AML-193 (cell line): ENCODE measurements around the gene BMPR1B.
"Not testable (repeated sequence)": the region's sequence is repeated elsewhere in the genome, so short reads cannot be mapped to it uniquely, and the experiment has no call there.

Source experiments
- DNase-seq, 2 experiments: peaks; one replicate each; lab custom pipeline; 2025; lab: John Stamatoyannopoulos, UW

The BMPR1B gene

DNA sequence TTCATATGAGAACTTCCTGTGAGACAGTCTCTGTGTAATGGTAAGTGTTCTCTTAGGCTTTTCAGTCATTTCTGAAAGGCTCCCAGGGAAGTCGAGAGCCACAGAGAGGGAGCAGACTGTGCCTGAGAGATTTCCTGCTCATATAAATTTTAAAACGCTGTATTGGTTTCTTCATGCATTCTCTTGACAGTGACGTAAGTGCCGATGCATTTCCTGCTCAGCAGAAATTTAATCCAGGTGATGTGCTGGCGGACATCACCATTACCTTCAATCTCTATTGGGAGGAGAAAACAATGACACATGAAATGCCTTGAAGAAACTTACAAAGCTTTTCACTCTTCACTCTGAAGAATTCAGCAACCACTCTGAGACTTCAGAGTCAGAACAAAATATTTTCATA is 383.6 kb downstream of the BMPR1B start:
- no peak for DNase-seq

DNA sequence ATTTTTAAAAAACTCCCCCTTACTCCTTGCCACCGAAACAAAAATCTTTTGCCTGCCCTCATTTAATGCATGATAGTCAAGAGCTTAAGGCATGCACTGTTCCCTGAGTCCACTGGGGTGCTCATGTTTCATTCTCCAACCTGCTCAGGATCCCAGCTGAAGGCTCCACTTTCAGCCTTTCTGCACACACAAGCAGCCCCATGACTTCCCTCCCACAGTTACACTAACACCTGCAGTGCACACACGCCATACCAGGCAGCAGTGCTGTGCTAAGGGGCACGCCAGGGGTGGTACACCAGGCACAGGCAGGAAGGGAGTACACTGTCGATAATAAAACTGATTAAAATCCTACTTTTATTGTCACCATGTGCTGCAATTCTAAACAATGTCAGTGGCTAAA is 385.2 kb downstream of the BMPR1B start:
- DNase-seq = no peak

DNA sequence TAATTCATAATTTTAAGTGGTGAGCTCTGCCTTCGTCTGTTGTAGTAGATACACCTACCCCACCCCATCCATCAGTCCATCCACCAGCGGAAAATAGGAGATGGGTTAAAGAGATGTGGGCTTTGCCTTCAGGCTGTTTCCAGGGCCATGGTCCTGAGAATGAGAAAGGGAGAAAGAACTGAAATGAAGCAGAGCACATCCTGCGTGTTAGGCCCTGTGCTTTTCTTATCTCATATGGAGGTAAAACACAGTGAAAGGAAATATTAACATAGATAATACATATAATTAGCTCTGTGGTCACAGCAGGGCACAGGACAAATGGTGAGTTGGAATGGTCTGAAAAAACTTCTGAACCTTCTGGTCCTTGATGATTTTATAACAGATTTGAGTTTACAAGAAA is 393.5 kb downstream of the BMPR1B start:
- DNase-seq = no peak

DNA sequence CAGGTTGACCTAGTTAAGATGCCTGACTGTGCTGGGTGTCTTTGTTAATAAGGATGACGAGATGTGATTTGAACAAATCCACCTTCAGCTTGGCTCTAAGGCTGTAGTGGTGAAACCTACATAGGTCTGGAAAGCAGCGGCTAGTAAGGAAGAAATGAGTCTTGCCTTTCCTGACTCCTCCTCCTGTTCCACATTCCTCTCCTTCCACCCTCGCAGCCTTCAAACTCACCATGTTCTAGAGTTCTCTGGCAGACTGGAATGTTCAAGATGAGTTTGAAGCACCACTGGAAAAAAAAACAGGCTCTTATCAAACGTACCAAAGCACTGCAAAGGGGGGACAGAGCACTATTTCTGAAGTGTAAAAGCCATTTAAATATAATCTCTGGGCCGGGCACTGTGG is 395.4 kb downstream of the BMPR1B start:
- no peak for DNase-seq

DNA sequence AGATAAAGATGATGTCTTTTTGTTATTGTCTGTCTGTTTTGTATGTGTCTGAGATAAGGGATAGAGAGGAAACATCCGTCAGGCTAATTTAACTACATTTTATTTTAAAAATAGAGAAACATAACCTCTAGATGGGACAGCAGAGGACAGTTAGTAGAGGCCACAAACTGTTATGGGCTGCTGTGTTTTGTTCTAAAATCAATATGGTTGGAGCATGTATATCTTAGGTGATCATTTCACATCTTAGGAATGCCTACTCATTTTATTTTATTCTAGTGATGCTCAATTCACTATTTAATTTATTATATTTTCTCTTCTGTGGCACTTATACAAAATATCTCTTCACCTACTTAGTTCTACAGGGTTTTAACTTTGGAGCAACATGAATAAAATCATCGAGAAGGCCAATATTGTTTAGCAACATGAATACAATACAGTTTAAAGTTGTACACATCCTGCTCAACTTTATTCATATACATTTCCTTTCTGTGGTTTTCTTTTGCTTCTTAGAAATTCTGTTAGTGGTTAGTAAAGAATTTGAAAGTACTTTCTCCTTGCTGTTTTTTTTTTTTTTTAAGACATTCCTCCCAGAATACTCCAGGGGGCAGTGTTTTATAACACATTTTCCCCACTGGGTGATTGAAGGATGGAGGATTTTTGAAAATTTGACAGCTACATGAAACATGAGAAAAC is 398.1 kb downstream of the BMPR1B start:
- DNase-seq = peak; percentile 1 to 29

DNA sequence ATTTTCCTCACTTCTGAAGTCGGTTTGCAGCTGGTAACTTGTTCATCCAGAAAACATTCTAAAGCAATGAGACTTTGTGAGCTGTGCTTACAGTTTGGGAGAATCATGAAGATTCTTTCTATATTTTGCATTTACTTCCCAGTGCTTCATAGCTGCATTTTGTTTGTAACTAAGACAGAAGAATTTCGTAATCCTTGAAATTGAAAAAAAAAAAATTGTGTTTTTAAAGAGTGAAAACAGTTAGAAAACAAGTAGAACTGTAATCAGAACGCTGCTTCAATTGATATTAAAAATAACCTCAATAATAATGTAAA is 398.7 kb downstream of the BMPR1B start:
- no peak for DNase-seq

DNA sequence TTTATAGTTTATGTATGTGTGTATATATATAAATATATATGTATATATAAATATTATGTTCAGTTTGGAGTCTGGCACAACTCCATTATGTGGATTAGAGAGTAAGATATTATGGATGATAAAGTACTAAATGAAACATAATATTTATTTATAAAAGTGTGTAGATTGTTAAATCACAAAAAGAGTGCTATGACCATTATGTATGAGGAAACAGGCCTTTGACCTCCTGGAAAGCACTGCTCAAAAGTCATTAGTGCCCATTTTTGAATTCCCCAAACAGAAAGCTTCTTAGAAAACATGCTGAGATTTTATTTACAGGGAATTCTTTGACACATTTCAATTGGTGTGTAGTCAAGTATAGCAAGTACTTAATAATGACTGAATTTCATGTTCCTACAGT is 399.8 kb downstream of the BMPR1B start:
- no peak for DNase-seq

DNA sequence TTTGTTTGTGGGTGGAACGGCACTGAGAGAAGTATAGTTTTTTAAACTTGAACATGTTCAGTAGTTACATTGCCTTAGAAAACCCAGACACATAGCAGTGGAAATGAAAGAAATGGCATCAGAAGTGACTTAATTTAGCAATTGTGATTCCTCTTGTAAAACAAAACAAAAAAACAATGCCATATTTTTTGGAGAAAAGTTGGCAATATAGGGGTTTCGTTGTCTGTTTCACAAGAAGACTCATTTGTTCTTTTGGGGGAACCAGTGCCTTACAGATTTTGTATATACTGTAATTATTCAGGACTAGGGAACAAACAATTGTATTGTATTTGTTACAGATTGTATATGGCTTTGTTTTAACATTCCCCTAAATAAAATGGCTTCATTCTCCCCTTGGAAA is 400.3 kb downstream of the BMPR1B start:
- no peak for DNase-seq

DNA sequence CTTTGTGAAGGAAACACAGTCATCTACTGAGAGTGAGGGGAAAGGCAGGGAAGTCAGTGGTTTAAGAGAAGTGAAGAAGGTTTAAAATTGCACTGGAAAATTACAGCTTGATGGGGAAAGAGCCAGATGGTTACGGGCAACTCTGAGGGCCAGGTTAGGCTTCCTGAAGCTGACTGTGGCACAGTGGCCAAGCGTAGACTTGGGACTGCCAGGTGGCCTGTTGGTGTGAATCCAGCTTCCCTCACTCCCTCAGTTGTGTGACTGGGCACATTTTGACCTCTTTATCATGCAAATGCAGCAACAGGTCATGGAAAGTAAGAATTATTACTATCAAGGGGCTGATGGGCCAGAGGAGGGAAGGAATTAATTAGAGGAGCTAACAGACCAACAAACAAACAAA is 400.9 kb downstream of the BMPR1B start:
- DNase-seq = no peak

DNA sequence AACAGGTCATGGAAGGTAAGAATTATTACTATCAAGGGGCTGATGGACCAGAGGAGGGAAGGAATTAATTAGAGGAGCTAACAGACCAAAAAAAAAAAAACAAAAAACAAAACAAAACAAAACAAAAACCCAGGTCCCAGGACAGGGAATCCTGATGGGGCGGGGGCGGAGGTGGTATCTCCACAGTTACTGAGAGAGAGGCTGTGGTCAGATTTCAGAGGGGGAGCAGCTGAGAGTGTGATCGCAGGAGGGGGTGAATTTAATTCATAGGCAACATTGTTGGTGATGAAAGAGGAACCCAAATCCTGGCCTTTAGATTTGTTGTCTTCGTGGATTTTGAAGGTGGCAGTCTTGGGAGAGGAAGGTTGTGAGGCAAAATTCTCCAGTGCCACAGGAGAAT is 401.6 kb downstream of the BMPR1B start:
- no peak for DNase-seq

DNA sequence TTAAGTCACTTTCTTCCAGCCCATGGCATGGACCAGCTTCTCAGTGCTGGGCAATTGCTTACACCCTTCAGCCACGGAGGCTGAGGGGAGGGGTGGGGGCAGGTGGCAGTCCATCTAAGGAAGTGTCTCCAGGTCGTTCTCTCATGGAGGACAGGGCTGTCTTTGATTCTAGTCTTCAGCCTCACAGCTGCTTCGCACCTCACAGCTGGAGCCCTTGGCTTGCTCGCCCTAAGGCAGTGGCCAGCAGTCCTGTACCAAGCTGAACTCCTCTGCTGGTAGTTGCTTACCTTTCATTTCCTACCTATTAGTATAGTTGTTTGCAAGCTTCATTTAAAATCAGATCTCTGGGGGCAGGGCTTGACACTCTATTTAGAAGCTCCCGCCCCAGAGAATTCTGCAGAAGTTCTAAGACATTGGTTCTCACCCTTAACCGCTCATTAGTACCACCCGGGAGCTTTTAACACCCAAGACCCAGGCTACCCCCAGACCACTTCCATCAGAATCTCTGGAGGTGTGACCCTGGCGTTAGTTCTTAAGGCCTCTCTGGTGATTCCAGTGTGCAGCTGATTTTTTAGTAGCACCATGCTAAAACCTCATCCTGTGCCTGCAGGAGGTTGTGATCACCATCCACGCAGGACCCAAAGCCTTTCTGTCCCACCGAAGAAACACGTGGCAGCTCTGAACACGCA is 404.2 kb downstream of the BMPR1B start:
- DNase-seq = no peak

DNA sequence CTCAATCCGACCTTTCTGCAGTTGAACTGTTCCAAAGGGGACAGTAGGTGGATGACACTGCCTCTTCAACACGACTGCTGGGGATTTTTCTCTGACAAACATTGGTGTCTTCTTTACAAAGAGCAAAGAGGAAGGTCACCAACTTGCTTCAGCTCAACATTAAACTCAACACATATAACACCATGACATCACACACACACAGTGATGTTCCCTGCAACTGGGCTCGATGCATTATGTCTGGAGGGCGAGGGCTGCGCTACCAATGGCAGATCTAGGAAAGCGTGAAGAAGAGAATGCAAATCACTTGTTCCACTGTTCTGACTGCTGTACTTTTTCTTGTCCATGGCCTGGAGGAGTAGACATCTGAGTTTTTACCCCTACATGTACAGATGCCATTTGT is 405.1 kb downstream of the BMPR1B start:
- no peak for DNase-seq

DNA sequence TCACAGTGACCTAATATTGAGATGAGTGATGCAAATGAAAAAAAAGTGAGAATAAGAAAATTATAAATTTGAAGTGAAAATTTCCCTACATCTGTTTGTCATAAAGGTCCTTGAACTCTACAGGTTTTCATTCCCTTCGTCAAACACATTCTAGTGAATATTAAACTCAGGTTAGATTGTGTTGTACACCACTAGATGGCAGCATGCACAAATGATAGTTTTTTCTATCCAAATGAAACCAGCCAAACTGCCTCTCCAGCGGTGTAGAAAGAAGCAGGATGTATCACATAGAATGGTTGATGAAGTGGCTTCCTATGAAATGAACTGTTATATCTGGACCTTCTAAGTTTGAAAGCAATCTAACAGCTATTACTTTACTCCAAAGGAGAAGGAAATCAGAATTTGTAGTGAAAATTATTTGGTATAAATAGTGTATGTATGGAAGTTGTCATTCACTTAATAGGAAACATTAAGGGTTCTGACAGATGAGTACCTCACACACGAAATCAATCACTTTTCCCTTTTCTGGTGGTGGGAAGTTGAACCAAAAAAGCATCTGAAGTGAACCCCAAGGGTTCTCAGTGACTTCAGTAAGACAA is 408.3 kb downstream of the BMPR1B start:
- peak; percentile 40 to 63 for DNase-seq

DNA sequence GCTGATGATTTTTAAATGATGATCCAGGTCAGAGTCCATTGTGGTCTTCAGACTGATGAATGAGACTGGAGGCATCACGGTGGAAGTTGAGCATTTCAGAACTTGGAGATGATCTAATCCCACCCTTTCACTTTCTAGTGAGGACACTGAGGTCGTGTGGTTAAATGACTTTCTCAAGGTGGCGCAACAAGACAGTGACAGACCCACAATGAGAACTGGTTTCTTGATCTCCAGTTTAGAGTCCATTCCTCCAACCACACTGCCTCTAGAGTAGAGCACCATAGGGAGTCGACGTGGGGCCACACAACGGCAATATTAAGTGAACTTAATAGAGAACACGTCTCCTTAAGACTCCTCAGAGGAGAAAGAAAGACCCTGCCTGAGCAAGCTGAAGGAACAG is 410.1 kb downstream of the BMPR1B start:
- DNase-seq = no peak

DNA sequence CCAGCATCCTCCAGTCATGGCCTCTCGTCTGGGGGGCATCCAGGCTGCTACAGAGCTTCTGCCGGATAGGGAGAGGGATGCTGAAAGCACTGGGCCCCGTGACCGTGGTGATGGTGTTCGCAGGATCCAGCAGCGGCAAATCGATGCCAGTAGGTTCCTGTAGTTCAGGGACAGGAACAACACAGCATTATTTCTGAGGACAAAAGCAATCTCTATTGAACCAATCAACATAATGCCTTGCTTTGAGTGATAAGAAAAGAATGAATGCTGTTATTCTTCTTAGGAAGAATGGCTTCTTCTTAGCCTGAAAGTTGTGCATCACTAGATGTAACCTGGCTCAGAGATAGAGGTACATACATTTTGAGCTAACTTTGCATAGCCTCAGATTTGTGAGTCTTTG is 412.4 kb downstream of the BMPR1B start:
- DNase-seq = no peak

DNA sequence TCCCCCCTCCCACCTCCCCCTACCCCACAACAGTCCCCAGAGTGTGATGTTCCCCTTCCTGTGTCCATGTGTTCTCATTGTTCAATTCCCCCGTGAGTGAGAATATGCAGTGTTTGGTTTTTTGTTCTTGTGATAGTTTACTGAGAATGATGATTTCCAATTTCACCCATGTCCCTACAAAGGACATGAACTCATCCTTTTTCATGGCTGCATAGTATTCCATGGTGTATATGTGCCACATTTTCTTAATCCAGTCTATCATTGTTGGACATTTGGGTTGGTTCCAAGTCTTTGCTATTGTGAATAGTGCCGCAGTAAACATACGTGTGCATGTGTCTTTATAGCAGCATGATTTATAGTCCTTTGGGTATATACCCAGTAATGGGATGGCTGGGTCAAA is 413.6 kb downstream of the BMPR1B start:
- DNase-seq = not testable (repeated sequence)

DNA sequence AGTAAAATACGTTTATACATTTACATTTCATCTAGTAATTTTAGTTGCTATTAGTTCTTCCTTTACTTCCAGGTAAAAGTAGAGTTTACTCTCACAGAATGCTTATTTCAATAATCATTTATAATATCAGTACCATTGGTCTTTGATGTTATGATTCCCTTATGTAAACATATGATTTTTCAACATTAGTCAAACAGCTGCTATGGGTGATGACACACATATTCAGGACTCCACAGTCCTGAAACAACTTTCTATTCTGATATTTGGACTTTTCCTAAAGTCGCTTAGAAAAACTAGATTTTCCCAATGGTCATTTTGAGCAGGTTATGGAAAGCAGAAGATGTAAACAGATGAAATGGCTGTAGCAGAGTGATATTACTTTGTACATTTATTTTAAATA is 421.2 kb downstream of the BMPR1B start:
- DNase-seq = no peak

DNA sequence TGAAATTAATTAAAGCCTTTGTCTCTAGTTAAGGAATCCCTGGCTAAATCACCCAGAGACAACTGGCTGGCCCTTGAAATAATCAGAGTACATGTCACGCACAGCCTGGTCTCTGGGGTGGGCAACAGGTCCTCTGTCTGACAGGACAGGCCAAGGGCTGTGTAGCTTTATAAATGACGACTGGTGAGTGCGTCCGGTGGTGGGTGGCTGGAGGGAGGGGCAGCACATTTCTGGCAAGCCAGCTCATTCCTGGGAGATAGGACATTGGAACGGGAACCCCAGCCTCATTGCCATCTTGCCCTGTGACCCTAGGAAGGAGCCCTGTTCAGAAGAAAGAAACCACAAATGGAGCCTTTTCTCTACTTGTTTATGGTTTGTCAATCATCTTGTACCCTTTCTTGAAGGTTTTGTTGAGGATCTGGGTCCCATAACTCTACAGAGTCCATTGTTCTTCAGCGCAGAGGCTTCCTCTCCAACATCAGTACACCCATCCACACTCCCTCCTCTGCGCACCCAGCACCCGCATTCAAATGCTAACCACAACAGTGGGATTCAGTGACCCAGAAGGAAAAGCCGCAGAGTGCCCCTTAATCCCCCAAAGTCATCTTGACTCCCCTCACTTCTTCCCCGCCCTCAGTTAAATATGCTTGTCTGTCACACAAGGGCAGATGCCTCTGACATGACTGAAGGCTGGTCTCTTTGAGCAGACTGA is 422.9 kb downstream of the BMPR1B start:
- no peak for DNase-seq

DNA sequence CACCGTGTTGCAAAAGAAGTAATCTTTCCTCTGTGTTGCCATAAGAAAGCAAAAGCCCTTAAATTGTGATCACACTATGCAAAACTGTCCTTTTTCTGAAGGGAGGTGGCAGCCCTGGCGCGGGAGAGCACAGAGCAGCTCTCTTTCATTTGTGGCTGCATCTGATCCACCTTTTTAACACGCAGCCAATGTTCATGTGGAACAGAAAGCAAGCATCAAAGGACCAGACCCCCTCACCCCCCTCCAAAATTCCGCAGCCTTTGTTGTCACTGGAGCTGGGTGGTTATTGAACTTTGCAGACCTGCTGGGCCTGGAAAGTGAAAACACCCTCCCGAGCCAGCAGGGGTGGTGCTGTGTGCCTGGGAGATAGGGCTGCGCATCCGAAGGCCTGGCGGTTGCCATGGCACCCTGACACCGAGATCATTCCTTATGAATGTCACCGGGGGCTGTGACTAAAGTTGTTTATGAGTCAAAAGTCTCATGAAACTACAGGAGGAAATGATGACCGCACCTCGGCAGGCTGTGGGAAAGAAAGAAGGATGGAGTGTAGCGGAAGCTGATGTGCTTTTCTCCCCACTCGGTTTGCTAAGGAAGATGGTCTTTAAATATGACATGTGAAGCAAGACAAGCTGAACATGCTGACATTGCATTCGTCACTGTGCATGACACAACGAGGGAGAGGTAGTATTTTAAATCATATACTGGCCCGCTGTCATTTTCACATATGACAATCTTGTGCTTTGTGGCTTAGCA is 423.7 kb downstream of the BMPR1B start:
- DNase-seq = no peak

DNA sequence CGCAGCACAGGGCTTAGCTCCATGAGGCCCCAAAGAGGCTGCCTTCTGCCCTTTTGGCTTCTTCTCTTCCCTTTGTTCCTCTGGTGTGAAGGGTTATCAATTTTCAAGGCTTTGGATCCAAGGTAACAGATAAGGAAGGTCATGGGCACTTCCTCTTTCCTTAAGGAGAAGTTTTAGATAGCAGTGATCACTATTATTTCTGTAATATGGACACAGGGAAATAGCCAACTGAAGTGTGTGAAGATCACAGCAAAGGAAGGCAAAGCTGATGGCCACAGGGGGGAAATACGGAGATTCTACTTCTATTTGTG is 424.2 kb downstream of the BMPR1B start:
- DNase-seq = no peak

DNA sequence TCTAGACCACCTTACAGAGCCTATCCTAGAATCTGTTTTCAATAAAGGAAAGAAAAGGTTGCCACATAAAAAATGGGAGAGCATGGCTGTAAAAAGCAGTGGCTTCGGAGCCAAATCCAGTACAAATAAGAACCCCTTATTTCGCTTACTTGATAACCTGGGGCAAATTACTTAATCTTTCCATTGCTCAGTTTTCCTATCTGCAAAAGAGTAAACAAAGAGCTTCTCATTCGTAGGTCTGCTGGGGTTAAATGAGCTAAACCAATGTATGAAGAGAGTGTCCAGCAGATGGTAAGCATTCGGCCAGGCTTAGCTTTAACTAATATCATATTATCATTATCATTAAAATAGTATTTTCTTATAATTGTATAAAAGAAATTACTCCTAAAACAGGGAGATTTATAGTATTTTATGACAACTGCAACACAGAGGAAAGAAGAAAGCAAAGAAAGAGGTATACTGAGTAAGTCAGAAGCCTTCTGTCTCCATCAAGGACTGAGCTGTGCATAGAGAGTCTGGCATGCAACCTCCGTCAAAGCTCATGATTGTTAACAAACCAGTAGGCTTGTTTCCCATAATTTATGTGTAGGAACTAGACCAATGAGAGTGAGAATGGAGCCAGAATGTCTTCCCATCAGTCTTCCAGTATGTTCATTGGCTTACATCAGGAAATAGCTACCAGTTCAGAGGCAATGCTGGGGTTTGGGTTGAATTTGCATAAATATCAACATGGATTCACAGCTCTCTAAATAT is 426.1 kb downstream of the BMPR1B start:
- no peak for DNase-seq

DNA sequence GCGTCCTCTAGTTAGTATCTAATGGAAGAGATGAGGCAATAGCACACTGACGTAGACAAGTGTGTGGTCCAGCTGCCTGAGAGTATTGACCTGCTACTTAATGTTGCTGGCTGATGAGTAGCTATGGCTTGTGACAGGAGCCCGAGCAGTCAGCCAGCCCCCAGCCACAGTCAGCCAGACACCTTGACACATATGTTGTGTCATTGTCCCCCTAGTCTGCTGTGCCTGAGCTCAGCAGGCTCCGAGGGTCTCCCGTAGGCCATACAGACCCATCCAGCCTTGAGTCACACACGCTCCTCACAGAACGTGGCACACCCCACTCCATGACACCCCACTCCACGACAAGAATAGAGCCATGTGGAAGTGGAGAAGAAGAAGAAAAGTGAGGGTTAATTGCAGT is 428.9 kb downstream of the BMPR1B start:
- no peak for DNase-seq
